NOMO-1 treated with DMSO at 0.1 percent for 48 hours (cell line): ENCODE data around the gene CHST3.
A peak's percentile ranks its signal among the peaks of the same experiment; 100 is the strongest.
"Not testable (repeated sequence)": the region's sequence is repeated elsewhere in the genome, so short reads cannot be mapped to it uniquely, and the experiment has no call there.

Experiments
- DNase-seq: peaks from one replicate; lab custom pipeline; 2025; ENCODE audit not compliant: unreplicated experiment; lab: John Stamatoyannopoulos, UW

The CHST3 gene

GRCh38 chr10:71985542-71986250 is 21.5 kb downstream of the CHST3 start:
- DNase-seq: peak; percentile 83

GRCh38 chr10:71988895-71989294 is 24.7 kb downstream of the CHST3 start:
- not testable (repeated sequence) for DNase-seq

GRCh38 chr10:71989661-71990454 is 25.7 kb downstream of the CHST3 start:
- peak; percentile 28 for DNase-seq

GRCh38 chr10:71990706-71991269 is 26.6 kb downstream of the CHST3 start:
- DNase-seq: no peak

- DNase-seq: no peak
These were observed 31.3 kb downstream of the CHST3 start for GRCh38 chr10:71995449-71995848.

GRCh38 chr10:71995887-71996575 is 31.8 kb downstream of the CHST3 start:
- DNase-seq: no peak

- DNase-seq: no peak
These were observed 32.6 kb downstream of the CHST3 start for GRCh38 chr10:71996592-71997371.

- no peak for DNase-seq
These were observed 34.1 kb downstream of the CHST3 start for GRCh38 chr10:71998119-71998839.

GRCh38 chr10:71998840-71999194 is 34.6 kb downstream of the CHST3 start:
- no peak for DNase-seq

- DNase-seq: no peak
These were observed 35.3 kb downstream of the CHST3 start for GRCh38 chr10:71999360-72000072.

- no peak for DNase-seq
These were observed 36.2 kb downstream of the CHST3 start for GRCh38 chr10:72000073-72001032.

GRCh38 chr10:72001033-72001395 is 36.8 kb downstream of the CHST3 start:
- no peak for DNase-seq

- no peak for DNase-seq
These were observed 38.4 kb downstream of the CHST3 start for GRCh38 chr10:72002354-72003295.

- no peak for DNase-seq
These were observed 41.8 kb downstream of the CHST3 start for GRCh38 chr10:72006026-72006425.

- no peak for DNase-seq
These were observed 43.2 kb downstream of the CHST3 start for GRCh38 chr10:72007246-72007892.

GRCh38 chr10:72008096-72008981 is 44.1 kb downstream of the CHST3 start:
- DNase-seq: no peak
